Right lobe of liver (tissue), 4 donors: Measurements from ENCODE around the gene MATN4.

Experiments used
- POLR2A ChIP-seq: fragments of 450-650 bp; IDR thresholded peaks from one replicate; pipeline ENCODE4 v1.6.1; 2017; ENCODE audit warnings: antibody characterized with exemption, mild to moderate bottlenecking
- TF ChIP-seq, protein P1 (sequence below), 4 donors: fragments of 200-600 bp in 3 of 4; fragments of 450-650 bp in 1 of 4; IDR thresholded peaks; one replicate each; pipeline versions ENCODE4 v1.5.1 to v1.8.0; 2016 to 2022; ENCODE audit warnings: antibody characterized with exemption in 4 of 4, mild to moderate bottlenecking in 2 of 4
- donor health status: DM: no; HTN: no; CAD: no.
- donor health status: DM: no; HTN: no; CAD: no.
- donor health status: DM: no; HTN: yes; CAD: no.

DNA sequence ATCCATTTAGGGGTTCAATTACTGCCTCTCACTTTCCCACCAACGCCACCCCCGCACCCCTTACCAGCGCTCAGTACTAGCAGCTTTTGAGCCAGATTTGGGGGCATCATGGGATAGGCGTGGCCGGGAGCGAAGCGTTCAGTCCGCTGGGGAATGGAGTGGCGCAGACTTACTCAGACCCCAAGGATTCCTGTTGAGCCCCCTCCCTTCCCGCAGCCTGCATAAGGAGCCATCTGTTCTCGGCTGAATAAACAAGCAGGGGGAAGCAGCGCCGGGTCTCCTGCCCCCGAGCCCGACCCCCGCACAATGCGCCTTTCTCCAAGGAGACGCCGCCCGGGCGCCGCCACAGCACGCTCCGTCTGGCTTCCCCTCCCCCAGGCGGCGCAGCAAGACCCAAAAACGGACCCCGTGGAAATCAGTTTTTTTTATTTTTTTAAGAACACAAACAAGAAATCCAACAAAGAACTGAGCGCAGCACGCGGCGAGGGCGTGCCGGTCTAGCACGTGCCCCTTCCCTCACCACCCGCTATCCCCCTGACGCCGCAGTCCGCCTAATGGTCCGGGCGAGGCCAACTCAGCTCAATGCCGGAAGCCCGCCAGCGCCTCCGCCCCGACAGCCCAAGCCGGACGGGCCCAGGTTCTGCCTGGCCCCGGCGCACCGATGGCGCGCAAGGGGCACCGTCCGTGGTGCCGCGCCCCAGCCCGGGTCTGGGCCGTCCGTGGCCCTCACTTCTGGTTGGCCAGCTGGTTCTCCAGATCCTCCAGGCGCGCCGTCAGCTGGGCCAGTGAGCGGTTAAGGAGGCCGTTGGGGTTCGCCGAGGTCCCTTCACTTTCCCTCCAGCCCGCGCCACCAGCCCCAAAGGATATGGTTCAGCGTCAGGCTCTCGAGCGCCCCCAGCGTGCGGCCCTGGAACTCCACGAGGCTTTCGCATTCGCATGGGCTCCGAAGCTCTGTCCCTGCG, 14.8 kb downstream of the MATN4 start:
- TF ChIP-seq POLR2A = no peak
- TF ChIP-seq, protein P1, sequence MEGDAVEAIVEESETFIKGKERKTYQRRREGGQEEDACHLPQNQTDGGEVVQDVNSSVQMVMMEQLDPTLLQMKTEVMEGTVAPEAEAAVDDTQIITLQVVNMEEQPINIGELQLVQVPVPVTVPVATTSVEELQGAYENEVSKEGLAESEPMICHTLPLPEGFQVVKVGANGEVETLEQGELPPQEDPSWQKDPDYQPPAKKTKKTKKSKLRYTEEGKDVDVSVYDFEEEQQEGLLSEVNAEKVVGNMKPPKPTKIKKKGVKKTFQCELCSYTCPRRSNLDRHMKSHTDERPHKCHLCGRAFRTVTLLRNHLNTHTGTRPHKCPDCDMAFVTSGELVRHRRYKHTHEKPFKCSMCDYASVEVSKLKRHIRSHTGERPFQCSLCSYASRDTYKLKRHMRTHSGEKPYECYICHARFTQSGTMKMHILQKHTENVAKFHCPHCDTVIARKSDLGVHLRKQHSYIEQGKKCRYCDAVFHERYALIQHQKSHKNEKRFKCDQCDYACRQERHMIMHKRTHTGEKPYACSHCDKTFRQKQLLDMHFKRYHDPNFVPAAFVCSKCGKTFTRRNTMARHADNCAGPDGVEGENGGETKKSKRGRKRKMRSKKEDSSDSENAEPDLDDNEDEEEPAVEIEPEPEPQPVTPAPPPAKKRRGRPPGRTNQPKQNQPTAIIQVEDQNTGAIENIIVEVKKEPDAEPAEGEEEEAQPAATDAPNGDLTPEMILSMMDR (IDR thresholded peaks at IDR 0.05) = peak; percentile 78 to 96 (median 92)
